IPS-18a (cell line): ENCODE data around the gene POU2F3.

ENCODE experiments used
- H3K27ac ChIP-seq: one replicate; pipeline ENCODE4 v1.5.1; 2013; ENCODE audit warnings: low read length
- H3K27me3 ChIP-seq: one replicate; pipeline ENCODE4 v1.6.1; 2013; ENCODE audit warnings: mild to moderate bottlenecking, low read length; ENCODE audit not compliant: control insufficient read depth, insufficient read depth
- H3K36me3 ChIP-seq: one replicate; pipeline ENCODE4 v1.6.1; 2013; ENCODE audit warnings: low read depth, low read length; ENCODE audit not compliant: control insufficient read depth
- H3K4me1 ChIP-seq: one replicate; pipeline ENCODE4 v1.6.1; 2013; ENCODE audit warnings: low read depth, low read length; ENCODE audit not compliant: control insufficient read depth
- H3K4me3 ChIP-seq: one replicate; pipeline ENCODE4 v1.5.1; 2013; ENCODE audit warnings: low read length
- H3K9ac ChIP-seq: one replicate; pipeline ENCODE4 v1.6.1; 2013; ENCODE audit warnings: mild to moderate bottlenecking, low read length, moderate library complexity
- H3K9me3 ChIP-seq: one replicate; pipeline ENCODE4 v1.6.1; 2013; ENCODE audit warnings: low read depth, low read length; ENCODE audit not compliant: control insufficient read depth

Gene POU2F3

DNA sequence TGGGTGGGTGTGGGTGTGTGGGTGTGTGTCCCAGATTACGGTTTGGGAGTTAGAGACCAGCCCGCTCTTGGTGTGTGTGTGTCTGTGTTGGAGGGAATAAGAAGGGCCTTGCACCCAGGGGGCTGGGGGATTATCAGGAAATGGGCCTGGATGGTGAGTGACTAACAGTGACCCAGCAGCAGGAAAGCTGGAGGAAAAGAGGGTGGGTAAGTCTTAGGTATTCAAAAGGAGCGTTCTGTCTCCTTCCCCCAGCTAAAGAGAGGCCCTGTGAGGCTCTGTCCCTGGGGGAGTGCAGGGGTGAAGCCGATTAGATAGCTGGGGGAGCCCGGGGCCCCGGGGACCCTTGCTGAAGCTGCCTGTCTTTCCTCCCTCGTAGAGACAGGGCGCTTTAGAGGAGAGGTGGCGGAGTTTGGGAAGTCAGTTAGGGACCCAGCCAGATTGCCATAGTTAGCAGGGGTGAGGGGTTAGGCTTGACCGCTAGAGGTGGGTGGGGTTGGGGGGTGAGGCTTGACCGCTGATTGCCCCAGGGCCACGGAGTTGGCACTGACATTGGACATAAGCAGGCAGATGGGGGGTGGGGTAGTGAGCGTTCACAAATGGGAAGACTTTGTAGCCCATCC, 27.6 kb upstream of the POU2F3 start:
- Histone ChIP-seq H3K36me3 (no peaks in the 10 kb centered on the region), H3K9ac (no peak overlapping the region), H3K27me3 (peaks cover 92% of the 10 kb centered on the region), H3K4me1 (peaks cover 18% of the 10 kb centered on the region), H3K27ac (no peak overlapping the region), H3K9me3 (no peaks in the 10 kb centered on the region), H3K4me3 (peak overlapping the region; percentile 20)

DNA sequence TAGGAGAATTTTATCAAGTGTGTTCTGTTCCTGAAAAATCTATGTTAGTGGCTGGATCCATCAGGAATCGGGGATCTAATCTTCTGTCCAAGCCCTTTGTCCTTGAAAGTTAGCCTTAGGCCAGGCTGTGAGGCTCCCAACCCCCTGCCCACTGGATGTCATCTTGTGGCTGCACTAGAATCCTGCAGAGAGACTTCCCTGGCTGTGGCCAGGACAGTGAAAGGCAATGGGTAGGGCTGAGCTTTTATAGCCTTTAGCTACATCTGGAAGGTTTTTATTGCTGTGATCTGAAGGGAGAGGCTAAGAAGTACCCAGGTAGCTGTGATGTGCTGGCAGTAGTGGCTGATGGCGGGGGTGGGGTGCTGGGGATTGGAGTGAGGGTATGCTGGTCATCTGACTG, 27.0 kb upstream of the POU2F3 start:
- H3K4me3 ChIP-seq = peak overlapping the region; percentile 20
- peaks cover 86% of the 10 kb centered on the region for H3K27me3 ChIP-seq
- H3K4me1 ChIP-seq = peaks cover 18% of the 10 kb centered on the region
- H3K9ac ChIP-seq = no peak overlapping the region
- no peaks in the 10 kb centered on the region for H3K36me3 ChIP-seq
- H3K27ac ChIP-seq = no peak overlapping the region
- H3K9me3 ChIP-seq = no peaks in the 10 kb centered on the region

DNA sequence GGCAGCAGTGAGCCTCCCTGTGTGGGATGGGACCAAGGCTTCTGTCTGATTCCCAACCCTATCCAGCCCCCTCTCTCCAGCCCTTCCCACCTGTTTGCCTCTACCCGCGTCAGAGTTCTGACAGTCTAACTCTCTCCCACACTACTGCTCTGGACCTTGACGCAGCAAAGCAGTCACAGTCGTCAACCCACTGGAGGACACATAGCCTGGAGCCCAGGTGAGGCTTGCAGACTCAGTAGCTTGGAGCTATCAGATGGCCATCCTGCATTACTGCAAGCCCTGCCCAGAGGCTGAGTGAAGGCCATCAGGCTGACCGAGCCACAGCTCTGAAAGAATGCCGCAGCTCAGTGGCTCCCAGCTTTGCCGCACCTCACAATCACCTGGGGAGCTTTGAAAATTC, 25.4 kb upstream of the POU2F3 start:
- Histone ChIP-seq H3K4me3 (no peak overlapping the region), H3K27me3 (peaks cover 74% of the 10 kb centered on the region)

DNA sequence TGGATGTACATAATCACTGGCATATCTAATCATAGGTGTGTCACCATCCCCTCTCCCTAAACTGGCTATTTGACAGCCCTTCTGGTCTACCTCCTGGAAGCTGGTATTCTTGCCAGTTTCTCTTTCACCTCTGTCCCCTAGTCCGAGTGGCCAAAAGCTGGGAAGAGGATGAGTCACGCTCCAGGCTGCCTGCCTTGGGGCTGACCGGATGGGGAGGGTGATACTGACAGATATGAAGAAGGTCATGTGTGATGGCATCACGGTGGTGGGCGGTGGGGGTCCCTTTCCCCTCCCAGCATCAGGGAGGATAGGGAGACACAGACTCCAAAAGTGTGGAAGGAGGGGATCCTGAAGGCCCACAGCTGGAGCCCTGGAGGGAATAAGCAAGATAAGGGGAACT, 24.3 kb upstream of the POU2F3 start:
- H3K4me1 ChIP-seq = peaks cover 12% of the 10 kb centered on the region
- no peak overlapping the region for H3K9ac ChIP-seq
- no peak overlapping the region for H3K4me3 ChIP-seq
- no peaks in the 10 kb centered on the region for H3K9me3 ChIP-seq
- H3K27ac ChIP-seq = no peak overlapping the region
- peaks cover 72% of the 10 kb centered on the region for H3K27me3 ChIP-seq
- H3K36me3 ChIP-seq = no peaks in the 10 kb centered on the region

More for the DNA sequence above, 25.4 kb upstream of the POU2F3 start:
- H3K9ac ChIP-seq = no peak overlapping the region
- H3K9me3 ChIP-seq = no peaks in the 10 kb centered on the region
- no peak overlapping the region for H3K27ac ChIP-seq
- no peaks in the 10 kb centered on the region for H3K36me3 ChIP-seq
- H3K4me1 ChIP-seq = peaks cover 17% of the 10 kb centered on the region

DNA sequence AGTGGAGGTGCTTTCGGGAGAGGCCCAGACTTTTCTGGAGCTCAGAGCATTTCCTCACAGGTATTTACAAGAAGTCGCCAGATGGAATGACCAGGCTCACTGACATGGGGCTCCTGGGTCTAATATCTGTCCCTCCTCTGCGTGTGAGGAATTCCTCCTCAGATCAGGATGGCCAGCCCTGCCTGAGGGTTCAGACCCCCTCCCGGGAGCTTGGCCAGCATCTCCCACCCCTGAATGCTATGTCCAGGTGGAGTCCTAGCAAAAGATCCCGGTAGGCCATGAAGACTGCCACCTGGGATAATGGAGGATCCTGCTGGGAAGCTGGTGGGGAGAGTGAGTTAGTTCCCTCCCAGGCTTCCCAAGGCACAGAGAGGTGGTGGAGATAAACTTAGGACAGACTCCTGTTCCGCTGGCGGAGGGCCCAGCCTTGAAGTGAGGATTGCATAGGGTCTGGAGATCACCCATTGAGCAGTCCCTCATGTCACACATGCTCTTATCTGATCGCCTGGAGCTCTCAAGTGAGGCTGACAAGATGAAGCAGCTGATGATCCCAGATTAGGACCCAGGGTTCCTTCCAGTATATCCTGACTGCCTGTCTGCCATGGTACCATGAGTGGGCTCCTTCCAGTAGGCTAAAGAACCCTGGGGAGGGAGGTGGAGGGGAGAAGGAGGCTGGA, 23.4 kb upstream of the POU2F3 start:
- H3K27me3 ChIP-seq = peaks cover 67% of the 10 kb centered on the region

DNA sequence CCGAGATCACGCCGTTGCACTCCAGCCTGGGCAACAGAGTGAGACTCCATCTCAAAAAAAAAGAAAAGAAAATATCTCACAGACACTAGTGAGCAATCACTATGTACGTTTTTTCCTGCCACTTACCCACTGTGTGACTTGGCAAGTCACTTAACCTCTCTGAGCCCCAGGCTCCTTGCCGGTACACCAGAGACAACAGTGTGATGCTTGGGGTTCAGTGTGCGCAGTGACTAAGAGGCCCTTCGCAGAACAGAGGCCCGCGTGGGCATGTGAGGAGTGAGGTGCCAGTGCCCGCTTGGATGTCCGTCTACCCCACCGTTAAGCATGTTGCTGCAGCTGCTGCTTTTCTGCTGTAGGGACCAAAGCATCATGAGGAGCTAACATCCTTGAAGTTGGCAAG, 22.4 kb upstream of the POU2F3 start:
- Histone ChIP-seq H3K9ac (no peak overlapping the region), H3K4me3 (no peak overlapping the region), H3K9me3 (no peaks in the 10 kb centered on the region), H3K4me1 (peaks cover 10% of the 10 kb centered on the region), H3K27me3 (peaks cover 57% of the 10 kb centered on the region), H3K36me3 (no peaks in the 10 kb centered on the region), H3K27ac (no peak overlapping the region)

More for the DNA sequence above, 23.4 kb upstream of the POU2F3 start:
- Histone ChIP-seq H3K36me3 (no peaks in the 10 kb centered on the region), H3K9me3 (no peaks in the 10 kb centered on the region), H3K27ac (no peak overlapping the region), H3K4me3 (no peak overlapping the region), H3K9ac (no peak overlapping the region), H3K4me1 (peaks cover 12% of the 10 kb centered on the region)

DNA sequence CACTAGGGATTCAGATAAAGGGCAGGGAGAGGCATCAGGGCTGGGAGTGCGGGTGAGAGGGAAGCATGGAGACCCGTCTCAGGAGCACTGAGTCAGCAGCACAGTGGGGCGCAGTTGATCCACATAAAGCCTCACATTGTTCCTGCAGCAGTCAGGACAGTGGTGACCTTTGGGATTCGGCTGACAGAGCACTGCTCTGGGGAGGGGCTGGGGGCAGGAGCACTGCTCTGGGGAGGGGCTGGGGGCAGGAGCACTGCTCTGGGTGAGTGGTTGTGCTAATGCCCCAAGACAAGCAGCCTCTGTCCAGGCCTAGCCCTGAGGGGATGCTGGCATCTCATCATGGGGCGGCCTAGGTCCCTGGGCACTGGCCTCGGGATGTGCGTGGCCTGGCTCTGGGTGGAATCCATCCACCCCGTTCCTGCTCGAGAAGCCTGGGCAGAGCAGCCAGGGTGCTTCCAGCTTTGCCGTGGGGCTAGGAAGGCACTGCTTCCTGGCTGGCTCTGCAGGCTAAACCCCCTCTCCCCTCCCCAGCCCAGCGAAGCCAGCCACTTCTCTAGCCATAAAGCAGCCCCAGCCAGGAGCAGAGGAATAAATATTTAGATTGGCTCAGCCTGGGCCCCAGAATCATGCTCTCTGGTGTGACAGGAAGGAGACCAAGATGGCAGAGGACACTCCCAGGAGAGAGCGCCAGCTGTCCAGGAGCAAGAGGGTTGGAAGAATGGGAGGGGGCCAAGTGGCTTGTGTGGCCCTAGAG, 21.8 kb upstream of the POU2F3 start:
- Histone ChIP-seq H3K36me3 (no peaks in the 10 kb centered on the region), H3K27me3 (peaks cover 51% of the 10 kb centered on the region), H3K9ac (no peak overlapping the region), H3K9me3 (no peaks in the 10 kb centered on the region), H3K27ac (no peak overlapping the region), H3K4me1 (peaks cover 4% of the 10 kb centered on the region), H3K4me3 (no peak overlapping the region)

DNA sequence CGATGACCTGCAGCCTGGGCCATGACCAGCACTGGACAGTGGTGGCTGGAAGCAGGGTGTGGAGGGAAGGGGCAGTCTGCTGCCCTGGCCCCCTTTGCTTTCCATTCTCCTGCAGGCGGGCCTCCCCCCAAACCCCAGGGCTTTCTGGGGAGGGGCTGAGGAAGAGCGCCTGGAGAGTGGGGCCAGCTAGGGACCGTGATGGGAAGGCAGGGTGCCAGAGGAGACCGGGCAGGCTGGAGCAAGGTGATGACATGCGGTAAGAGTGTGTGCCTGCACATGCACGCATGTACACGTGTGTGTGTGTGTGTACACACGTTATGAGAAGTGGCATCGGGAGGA, 21.3 kb upstream of the POU2F3 start:
- Histone ChIP-seq H3K9me3 (no peaks in the 10 kb centered on the region), H3K27me3 (peaks cover 46% of the 10 kb centered on the region), H3K4me3 (no peak overlapping the region), H3K27ac (no peak overlapping the region), H3K4me1 (peaks cover 3% of the 10 kb centered on the region), H3K9ac (no peak overlapping the region), H3K36me3 (no peaks in the 10 kb centered on the region)

DNA sequence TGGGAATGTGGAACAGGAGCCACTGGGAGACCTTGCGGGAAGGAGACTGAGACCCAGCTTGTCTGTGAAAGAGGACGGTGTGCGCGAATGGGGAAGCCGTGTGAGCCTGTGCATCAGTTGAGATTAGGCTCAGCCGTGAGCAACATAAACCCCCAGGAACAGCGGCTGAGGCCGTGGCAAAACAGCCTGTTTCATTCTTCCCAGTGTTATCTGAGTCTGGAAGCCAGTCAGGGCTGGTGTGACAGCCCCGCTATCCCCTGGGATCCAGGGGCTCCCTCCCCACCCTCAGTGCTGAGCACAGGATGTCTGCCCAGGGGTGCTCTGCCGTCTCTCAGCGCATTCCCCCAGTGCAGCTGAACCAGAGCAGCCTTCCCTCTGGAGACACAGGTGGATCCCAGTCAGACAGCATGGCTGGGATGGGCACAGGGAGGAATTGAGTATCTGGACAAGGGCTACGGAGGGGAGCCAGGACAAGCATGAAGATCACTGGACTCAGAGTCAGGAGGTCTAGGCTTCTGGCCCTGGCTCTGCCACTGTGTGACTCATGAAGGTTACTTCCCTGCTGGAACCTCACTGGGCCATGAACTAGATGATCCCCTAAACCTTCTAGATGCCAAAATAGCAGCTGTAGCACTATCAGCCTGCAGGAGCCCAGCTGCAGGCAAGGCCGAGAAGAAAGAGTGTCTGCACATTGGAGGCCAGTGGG, 20.6 kb upstream of the POU2F3 start:
- no peaks in the 10 kb centered on the region for H3K36me3 ChIP-seq
- H3K9ac ChIP-seq = no peak overlapping the region

DNA sequence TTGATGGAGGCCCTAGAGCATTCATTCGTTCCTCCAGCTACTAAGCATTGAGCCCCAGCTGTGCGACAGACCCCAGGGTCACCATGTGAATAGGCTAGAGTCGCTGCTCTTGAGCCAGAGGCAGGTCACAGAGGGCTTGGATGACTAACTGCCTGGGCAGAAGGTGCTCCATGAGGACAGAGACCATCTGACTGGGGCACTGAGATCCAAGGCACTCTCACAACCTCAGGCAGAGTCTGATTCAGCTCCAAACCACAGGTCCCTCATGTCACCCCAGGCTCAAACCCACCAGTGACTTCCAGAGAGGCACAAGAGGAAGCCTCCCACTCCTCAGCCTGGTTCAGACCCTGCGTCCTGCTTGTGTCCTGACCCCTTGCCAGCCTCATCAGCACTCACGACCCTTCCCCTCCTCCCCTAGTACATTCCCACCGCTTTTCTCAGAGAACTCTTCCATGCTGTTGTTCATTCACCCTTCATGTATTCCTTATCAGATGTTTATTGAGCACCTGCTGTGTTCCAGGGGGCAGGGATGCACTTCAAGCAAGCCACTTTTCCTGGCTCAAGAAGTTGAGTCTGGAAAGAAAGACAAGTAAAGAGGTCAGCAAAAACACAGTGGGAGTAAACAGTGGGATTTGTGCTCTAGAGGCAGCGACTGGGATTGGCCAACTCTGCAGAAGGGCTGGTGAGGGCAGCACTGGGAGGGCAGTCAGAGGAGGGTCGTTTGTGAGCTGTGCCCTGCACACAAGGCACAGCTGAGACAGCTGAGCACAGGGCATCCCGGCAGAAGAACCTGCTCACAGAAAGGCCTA, 19.8 kb upstream of the POU2F3 start:
- no peaks in the 10 kb centered on the region for H3K36me3 ChIP-seq

More for the DNA sequence above, 20.6 kb upstream of the POU2F3 start:
- Histone ChIP-seq H3K27me3 (peaks cover 44% of the 10 kb centered on the region), H3K4me1 (peaks cover 3% of the 10 kb centered on the region), H3K9me3 (no peaks in the 10 kb centered on the region), H3K4me3 (no peak overlapping the region), H3K27ac (no peak overlapping the region)

DNA sequence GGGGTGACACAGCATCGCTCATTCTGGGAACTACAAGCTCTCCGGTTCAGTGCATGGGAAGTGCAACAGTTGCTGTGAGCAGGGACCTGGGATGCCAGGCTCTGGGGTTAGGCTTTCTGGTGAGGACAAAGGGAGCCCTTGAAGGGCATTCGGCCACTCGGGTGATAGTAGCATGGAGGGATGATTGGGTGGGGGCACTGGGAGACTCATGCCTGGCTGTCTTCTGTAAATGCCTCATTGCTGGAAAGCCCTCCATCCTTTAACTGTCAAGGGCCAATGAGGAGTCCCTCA, 19.2 kb upstream of the POU2F3 start:
- Histone ChIP-seq H3K27ac (no peak overlapping the region), H3K27me3 (peaks cover 31% of the 10 kb centered on the region), H3K9me3 (no peaks in the 10 kb centered on the region), H3K9ac (no peak overlapping the region), H3K36me3 (no peaks in the 10 kb centered on the region), H3K4me1 (peaks cover 12% of the 10 kb centered on the region), H3K4me3 (no peak overlapping the region)

More for the DNA sequence above, 19.8 kb upstream of the POU2F3 start:
- no peak overlapping the region for H3K4me3 ChIP-seq
- peaks cover 10% of the 10 kb centered on the region for H3K4me1 ChIP-seq
- H3K27me3 ChIP-seq = peaks cover 37% of the 10 kb centered on the region
- no peaks in the 10 kb centered on the region for H3K9me3 ChIP-seq
- H3K27ac ChIP-seq = no peak overlapping the region
- no peak overlapping the region for H3K9ac ChIP-seq
